ENCODE results near the gene NFKBIL1. TPM values are rescaled to one million over a fixed set of nuclear protein-coding genes. Genes with fewer than 3 reads are reported as not detected.
"Not testable (repeated sequence)": the region's sequence is repeated elsewhere in the genome, so short reads cannot be mapped to it uniquely, and the experiment has no call there.

Gene NFKBIL1
- total RNA-seq, 1 donor from 2014 or later: 71.5 TPM

DNA sequence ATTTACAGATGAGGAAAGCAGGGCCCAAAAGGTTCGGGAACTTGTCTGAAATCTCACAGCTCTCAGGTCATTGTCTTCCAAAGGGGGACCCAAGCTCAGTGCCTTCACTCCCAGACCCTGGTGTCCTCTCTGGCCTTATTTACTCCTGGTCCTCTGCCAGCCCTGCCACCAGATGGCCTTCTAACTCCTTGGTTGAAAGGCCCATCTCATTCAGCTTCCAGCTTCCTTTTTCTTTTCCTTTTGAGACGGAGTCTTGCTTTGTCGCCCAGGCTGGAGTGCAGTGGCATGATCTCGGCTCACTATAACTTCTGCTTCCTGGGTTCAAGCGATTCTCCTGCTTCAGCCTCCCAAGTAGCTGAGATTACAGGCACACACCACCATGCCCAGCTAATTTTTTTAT, 4.0 kb downstream of the NFKBIL1 start:
- H3K4me3 ChIP-seq; DNase-seq (ENCODE audit: low spot score in 2 of 2); H3K4me1 ChIP-seq; H3K27me3 ChIP-seq; H3K9me3 ChIP-seq; intact Hi-C loops (cut with DNase I); H3K27ac ChIP-seq: not testable (repeated sequence)
- peak in 2 of 3 experiments; percentile 7 to 43 for TF ChIP-seq CTCF (IDR thresholded peaks at IDR 0.05)
- peaks cover 0 to 25% of the 10 kb centered on the region in 2 donors for H3K36me3 ChIP-seq

- no peaks in the 10 kb centered on the region for H3K9me3 ChIP-seq
- H3K4me3 ChIP-seq: no peak overlapping the region
- H3K27me3 ChIP-seq: no peaks in the 10 kb centered on the region
- H3K4me1 ChIP-seq: peaks cover 4 to 6% of the 10 kb centered on the region in 2 donors
- H3K36me3 ChIP-seq: peaks cover 17 to 42% of the 10 kb centered on the region in 2 donors
- no peak overlapping the region for H3K27ac ChIP-seq
- intact Hi-C loops (cut with DNase I): no loop called here
- TF ChIP-seq CTCF (IDR thresholded peaks at IDR 0.05): no peak
- no peak for DNase-seq (ENCODE audit: low spot score in 2 of 2)
These were observed 8.9 kb downstream of the NFKBIL1 start for GRCh38 chr6:31556307-31556706.

- Histone ChIP-seq H3K27me3 (no peaks in the 10 kb centered on the region), H3K4me1 (peaks cover 4 to 6% of the 10 kb centered on the region in 2 donors), H3K27ac (no peak overlapping the region), H3K4me3 (no peak overlapping the region), H3K36me3 (peaks cover 17 to 33% of the 10 kb centered on the region in 2 donors), H3K9me3 (no peaks in the 10 kb centered on the region)
- intact Hi-C loops (cut with DNase I): no loop called here
- DNase-seq (ENCODE audit: low spot score in 2 of 2): no peak
- no peak for TF ChIP-seq CTCF (IDR thresholded peaks at IDR 0.05)
These were observed 10.3 kb downstream of the NFKBIL1 start for GRCh38 chr6:31557443-31558317.

GRCh38 chr6:31558318-31558625, 10.9 kb downstream of the NFKBIL1 start:
- peaks cover 17 to 33% of the 10 kb centered on the region in 2 donors for H3K36me3 ChIP-seq

DNA sequence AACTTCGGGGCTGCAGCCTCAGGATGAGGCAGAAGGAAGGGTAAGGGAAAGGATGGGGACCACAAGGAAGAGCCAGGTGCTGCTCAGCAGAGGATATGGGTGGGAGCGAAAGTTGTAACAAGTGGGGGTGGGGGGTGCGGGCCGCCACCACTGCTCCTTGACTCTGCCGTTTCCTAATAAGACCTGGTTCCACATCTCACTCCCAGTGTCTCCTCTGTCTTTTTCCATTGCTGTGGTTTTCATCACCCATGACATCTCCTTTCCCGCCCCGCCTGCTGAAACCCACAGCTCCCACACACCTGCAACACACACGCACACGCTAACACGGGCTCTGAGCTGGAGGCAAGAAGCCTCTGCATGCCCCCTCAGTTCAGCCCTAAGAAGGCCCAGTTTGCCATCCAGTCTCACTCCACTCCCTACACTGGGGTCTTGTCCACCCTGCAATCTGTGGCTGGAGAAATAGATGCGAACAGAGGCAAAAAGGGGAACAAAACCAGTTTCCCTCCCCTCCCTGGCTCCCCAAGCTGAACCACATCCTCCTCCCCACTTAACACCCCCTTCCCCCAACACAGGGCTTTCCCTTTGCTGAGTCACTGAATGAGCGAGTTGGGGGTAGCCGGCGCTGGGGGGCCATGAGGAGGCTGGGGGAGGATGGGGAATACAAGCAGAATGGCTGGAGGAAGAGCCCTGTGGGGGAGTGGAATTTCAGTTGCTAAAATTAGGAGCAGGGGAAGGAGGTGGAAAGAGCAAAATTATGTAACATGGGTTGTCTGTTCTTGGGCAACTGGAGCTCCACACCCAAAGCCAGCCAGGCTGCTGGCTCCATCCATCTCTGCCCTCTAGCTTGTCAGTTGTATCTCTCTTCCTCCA, 11.5 kb downstream of the NFKBIL1 start:
- TF ChIP-seq CTCF (IDR thresholded peaks at IDR 0.05): no peak
- Histone ChIP-seq H3K4me1 (peaks cover 4 to 6% of the 10 kb centered on the region in 2 donors), H3K9me3 (no peaks in the 10 kb centered on the region), H3K27ac (peak overlapping the region in 1 of 2 donors; percentile 54), H3K4me3 (no peak overlapping the region), H3K36me3 (peaks cover 17 to 33% of the 10 kb centered on the region in 2 donors), H3K27me3 (no peaks in the 10 kb centered on the region)
- intact Hi-C loops (cut with DNase I): no loop called here
- DNase-seq (ENCODE audit: low spot score in 2 of 2): no peak

More at GRCh38 chr6:31558318-31558625, 10.9 kb downstream of the NFKBIL1 start:
- intact Hi-C loops (cut with DNase I): no loop called here
- Histone ChIP-seq H3K27ac (no peak overlapping the region), H3K9me3 (no peaks in the 10 kb centered on the region), H3K4me1 (peaks cover 4 to 6% of the 10 kb centered on the region in 2 donors), H3K4me3 (no peak overlapping the region), H3K27me3 (no peaks in the 10 kb centered on the region)
- DNase-seq (ENCODE audit: low spot score in 2 of 2): no peak
- no peak for TF ChIP-seq CTCF (IDR thresholded peaks at IDR 0.05)

Data from ascending aorta (tissue), 2 donors.